ENCODE data around the gene TNFSF4.
"Not testable (repeated sequence)": the region's sequence is repeated elsewhere in the genome, so short reads cannot be mapped to it uniquely, and the experiment has no call there.

Gene TNFSF4

GRCh38 chr1:173164178-173164577, 43.0 kb downstream of the TNFSF4 start:
- no peak overlapping the region for H3K4me3 ChIP-seq (ENCODE audit: low read depth, low read length)

GRCh38 chr1:173163222-173163621, 43.9 kb downstream of the TNFSF4 start:
- H3K4me3 ChIP-seq (ENCODE audit: low read depth, low read length), result no peak overlapping the region

DNA sequence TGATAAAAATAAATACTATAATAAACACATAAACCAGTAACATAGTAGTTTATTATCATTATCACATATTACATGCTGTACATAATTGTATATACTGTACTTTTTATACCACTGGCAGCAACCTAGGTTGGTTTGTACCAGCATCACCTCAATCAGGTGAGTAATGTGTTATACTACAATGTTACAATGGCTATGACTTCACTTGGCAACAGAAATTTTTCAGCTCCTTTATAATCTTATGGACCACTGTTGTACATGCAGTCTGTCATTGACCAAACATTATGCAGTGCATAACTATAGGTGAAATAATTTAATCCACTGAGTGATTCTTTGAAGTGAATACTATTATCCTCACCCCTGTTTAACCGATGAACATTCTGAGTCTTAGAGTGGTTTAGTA, 44.5 kb downstream of the TNFSF4 start:
- no peak overlapping the region for H3K4me3 ChIP-seq (ENCODE audit: low read depth, low read length)

DNA sequence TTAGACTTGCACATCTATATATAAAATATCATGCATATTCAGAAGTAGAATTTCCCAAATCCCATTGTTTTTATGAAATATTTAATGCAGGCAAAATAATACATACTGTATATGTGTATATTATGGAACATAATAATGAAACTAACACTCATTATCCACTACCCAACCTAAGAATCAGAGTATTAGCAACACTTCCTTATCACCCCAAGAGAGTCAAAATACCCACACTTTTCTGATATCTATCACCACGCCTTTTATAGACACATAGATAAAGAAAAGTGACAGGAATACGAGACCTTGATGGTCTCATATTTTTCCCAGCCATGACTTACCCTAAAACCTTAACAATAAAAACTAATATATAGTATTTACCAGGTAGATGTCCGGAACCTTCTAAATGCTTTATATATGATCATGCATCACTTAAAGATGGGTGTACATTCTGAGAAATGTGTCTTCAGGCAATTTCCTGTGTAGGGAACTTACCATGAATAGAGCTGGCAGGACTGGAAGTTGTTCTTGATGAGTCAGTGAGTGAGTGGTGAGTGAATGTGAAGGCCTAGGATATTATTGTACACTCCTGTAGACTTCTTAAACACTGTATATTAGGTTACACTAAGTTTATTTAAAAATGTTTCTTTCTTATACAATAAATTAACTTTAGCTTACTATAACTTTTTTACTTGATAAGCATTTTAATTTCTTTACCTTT, 45.5 kb downstream of the TNFSF4 start:
- no peak overlapping the region for H3K4me3 ChIP-seq (ENCODE audit: low read depth, low read length)

GRCh38 chr1:173153964-173154363, 53.2 kb downstream of the TNFSF4 start:
- not testable (repeated sequence) for H3K4me3 ChIP-seq (ENCODE audit: low read depth, low read length)

DNA sequence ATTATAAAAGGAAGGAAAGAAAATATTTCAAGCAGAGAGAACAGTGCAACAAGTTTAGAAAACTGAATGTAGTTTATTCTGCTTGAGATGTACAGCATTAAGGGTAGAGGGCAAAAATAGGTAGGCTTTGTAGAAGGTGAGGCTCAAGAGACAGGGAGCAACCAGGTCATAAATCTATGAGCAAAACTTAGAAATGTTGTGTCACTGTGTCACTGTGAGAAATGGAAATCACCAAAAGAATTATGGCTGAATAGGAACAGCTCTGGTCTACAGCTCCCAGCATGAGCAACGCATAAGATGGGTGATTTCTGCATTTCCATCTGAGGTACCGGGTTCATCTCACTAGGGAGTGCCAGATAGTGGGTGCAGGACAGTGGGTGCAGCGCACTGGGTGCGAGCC, 53.6 kb downstream of the TNFSF4 start:
- no peak overlapping the region for H3K4me3 ChIP-seq (ENCODE audit: low read depth, low read length)

DNA sequence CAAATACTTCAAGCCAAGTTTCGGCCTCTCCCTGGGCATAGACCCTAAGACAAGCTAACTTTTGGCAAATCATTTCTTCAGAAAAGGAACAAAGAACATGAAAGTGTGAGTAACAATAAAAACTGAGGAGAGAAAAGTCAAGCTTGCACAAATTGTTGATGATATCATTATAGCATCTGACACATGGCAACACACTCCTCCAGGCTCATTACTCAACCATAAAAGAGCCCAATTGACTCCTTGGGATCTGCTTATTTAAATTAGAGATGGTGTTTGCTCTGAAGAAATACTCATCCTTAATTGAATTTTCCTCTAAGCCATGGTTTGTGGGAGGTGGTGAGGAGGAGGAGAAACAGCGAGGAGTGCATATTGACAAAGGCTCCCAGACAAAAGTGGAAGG, 54.5 kb downstream of the TNFSF4 start:
- H3K4me3 ChIP-seq (ENCODE audit: low read depth, low read length), result no peak overlapping the region

GRCh38 chr1:173150795-173151194, 56.3 kb downstream of the TNFSF4 start:
- no peak overlapping the region for H3K4me3 ChIP-seq (ENCODE audit: low read depth, low read length)

GRCh38 chr1:173149887-173150286, 57.2 kb downstream of the TNFSF4 start:
- H3K4me3 ChIP-seq (ENCODE audit: low read depth, low read length), result no peak overlapping the region

DNA sequence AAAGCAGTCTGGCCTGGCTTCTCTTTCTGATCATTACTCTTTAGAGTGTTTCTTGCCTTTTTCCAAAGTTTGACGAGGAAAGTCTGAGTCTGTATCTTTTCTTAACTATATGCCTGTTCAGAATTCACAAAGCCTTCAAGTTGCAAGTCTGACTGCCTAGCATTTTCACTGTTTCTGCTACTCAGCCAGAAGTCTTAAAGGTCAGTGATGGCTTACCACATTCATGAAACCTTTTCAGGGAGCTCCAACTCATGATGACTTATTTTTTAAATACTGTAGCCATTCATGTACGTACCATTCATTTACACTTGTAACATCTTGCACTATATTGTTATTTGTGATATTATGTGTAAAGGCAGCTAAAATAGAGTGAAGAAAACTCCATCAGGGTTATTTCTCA, 58.2 kb downstream of the TNFSF4 start:
- no peak overlapping the region for H3K4me3 ChIP-seq (ENCODE audit: low read depth, low read length)

- H3K4me3 ChIP-seq (ENCODE audit: low read depth, low read length), result no peak overlapping the region
Observed at GRCh38 chr1:173148545-173148944, 58.6 kb downstream of the TNFSF4 start.

DNA sequence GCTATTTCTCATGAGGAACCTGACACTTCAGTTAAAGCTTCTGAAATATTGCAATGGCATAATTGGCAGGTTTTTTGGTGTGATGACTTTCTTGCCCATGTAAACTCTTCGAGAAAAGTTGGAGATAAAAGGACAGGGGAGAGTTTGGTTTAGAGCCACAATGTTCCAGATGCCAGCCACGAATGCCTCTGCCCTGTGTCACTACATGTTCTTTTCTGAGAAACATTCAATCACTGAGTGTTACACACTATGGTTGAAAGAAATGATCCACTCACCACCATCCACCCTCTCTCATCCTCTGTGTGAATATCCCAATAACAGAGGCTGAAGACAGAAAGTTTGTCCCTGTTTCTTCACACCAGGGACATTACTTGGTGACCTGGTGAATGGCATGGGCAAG, 66.4 kb downstream of the TNFSF4 start:
- no peak overlapping the region for H3K4me3 ChIP-seq (ENCODE audit: low read depth, low read length)

DNA sequence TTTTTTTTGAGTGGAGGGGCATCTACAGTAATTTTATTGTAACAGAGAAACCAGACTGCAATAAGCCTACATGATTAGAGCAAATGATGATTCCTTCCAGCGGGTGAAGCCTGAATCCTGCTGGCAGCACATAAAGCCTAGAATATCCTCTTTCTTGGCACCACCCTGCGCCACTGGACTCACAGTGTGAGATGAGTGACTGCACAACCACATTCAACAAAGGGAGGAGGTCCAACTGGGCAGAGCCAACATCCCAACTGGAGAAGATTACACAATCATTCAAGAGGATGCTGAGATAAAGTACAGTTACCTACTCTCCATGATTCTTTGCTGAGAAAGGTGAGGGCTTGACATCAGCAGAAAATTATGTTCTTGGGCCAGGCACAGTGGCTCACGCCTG, 67.4 kb downstream of the TNFSF4 start:
- no peak overlapping the region for H3K4me3 ChIP-seq (ENCODE audit: low read depth, low read length)

- H3K4me3 ChIP-seq (ENCODE audit: low read depth, low read length), result no peak overlapping the region
Observed at GRCh38 chr1:173137107-173137706, 69.9 kb downstream of the TNFSF4 start.

DNA sequence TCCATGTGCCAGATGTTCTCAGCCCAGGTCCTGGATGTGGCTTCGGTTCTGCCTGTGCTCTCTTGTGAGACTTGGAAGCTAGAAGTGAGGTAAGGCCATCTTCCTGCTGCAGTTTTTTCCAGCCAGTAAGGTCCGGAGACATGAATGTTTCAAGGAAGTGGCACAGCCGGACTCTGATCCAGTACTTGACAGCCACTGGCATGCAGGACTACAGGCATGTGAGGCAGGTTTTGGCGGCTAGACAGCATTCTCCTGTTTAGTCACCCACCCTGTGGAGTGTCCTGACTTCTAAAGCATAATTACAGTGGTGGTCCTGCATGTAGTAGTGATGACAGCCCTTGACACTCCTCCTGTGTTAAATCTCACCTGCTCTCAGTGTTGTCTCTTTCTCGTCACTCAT, 72.3 kb downstream of the TNFSF4 start:
- no peak overlapping the region for H3K4me3 ChIP-seq (ENCODE audit: low read depth, low read length)

DNA sequence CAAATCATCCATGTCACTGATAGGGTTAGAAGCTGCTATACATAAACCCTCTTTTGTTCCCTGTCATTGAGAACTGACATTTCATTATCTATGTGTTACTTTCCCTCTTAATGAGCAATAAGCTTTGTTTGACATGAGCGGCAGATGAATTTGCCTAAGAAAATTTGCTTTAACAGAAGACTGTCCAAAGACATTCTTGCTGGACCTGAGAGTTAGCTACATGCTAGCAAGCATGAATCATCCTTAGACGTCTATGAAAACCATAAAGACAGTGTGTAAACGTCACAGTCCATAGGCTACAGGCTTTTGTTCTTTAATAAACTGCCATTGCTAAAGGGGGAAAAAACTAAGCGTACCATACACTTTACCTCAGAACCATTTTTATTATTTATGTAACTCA, 73.1 kb downstream of the TNFSF4 start:
- no peak overlapping the region for H3K4me3 ChIP-seq (ENCODE audit: low read depth, low read length)
